CD4-positive, alpha-beta T cell (primary cell): ENCODE measurements around the gene DHRSX. TPM values are rescaled to one million over a fixed set of nuclear protein-coding genes. Genes with fewer than 3 reads are reported as not detected.

ENCODE experiments used
- ATAC-seq: fragments of 200-7000 bp; cut with Tn5 transposase; one replicate; pipeline ENCODE4 v1.10.0; 2022; ENCODE audit warnings: mild to moderate bottlenecking; ENCODE audit not compliant: poor library complexity
- CTCF ChIA-PET: fragments of 350-600 bp; sonication (Branson Sonifier 250); formaldehyde crosslinking; loops from one replicate; lab custom pipeline; 2021; ENCODE audit warnings: antibody characterized with exemption, inconsistent platforms; lab: Charles Lee
- POLR2A ChIA-PET: fragments of 350-600 bp; sonication (Branson Sonifier 250); formaldehyde crosslinking; loops from one replicate; lab custom pipeline; 2021; ENCODE audit warnings: antibody characterized with exemption, inconsistent platforms; lab: Charles Lee
- DNase-seq, 14 experiments: peaks; one replicate each; pipeline ENCODE4 v3.0.0-alpha.2; 2013 to 2020; ENCODE audit warnings: mixed read lengths in 2 of 14
- H3K27ac ChIP-seq, 2 donors: one replicate each; pipeline versions ENCODE4 v1.5.1 to v1.7.0; 2013; ENCODE audit warnings: low read length in 2 of 2, low read depth in 1 of 2, mild to moderate bottlenecking in 1 of 2
- H3K27me3 ChIP-seq, 2 experiments: 1 replicate in 1 of 2; 2 replicates in 1 of 2; pipeline versions ENCODE4 v1.6.1 to v1.7.0; 2013; ENCODE audit warnings: low read length in 2 of 2, control low read depth in 1 of 2, mild to moderate bottlenecking in 1 of 2, moderate library complexity in 1 of 2; ENCODE audit not compliant: insufficient read depth in 2 of 2, control insufficient read depth in 1 of 2
- H3K36me3 ChIP-seq: one replicate; pipeline ENCODE4 v1.6.1; 2013; ENCODE audit warnings: low read length, control low read depth; ENCODE audit not compliant: insufficient read depth
- H3K4me1 ChIP-seq: one replicate; pipeline ENCODE4 v1.6.1; 2013; ENCODE audit warnings: low read length, control low read depth; ENCODE audit not compliant: insufficient read depth
- H3K4me3 ChIP-seq: one replicate; pipeline ENCODE4 v1.5.1; 2013; ENCODE audit warnings: mild to moderate bottlenecking, low read length, moderate library complexity
- H3K9me3 ChIP-seq, 2 experiments: 1 replicate in 1 of 2; 2 replicates in 1 of 2; pipeline versions ENCODE4 v1.6.1 to v1.7.0; 2013; ENCODE audit warnings: low read length in 2 of 2, mild to moderate bottlenecking in 2 of 2, control low read depth in 1 of 2, moderate library complexity in 1 of 2; ENCODE audit not compliant: control insufficient read depth in 1 of 2, insufficient read depth in 1 of 2
- H3K27ac Mint-ChIP-seq: one replicate; pipeline ENCODE4 v1.8.0; 2020; ENCODE audit warnings: mixed read lengths
- H3K27me3 Mint-ChIP-seq: one replicate; pipeline ENCODE4 v1.8.0; 2021; ENCODE audit warnings: mixed read lengths
- H3K36me3 Mint-ChIP-seq: one replicate; pipeline ENCODE4 v1.8.0; 2021; ENCODE audit warnings: low read depth, mixed read lengths
- H3K4me1 Mint-ChIP-seq: one replicate; pipeline ENCODE4 v1.8.0; 2021; ENCODE audit warnings: low read depth, mixed read lengths
- H3K4me3 Mint-ChIP-seq: one replicate; pipeline ENCODE4 v1.8.0; 2020; ENCODE audit warnings: mild to moderate bottlenecking, mixed read lengths
- H3K9me3 Mint-ChIP-seq: one replicate; pipeline ENCODE4 v1.8.0; 2020; ENCODE audit warnings: mixed read lengths
- intact Hi-C, 2 experiments: fragments of 100-400 bp; cut with DNase I in 1 of 2; cut with micrococcal nuclease in 1 of 2; formaldehyde crosslinking; loops; one replicate each; pipeline versions ENCODE4 v1.15.1 to v1.9.0; 2023 to 2025; cut with DNase I, micrococcal nuclease
- total RNA-seq, 174 experiments: library from RNA in 2 of 174; stranded (reverse) in 2 of 174; gene quantifications; one replicate each; pipeline ENCODE4 v1.2.3 and lab custom pipeline; 2021 to 2026
- TF ChIP-seq, protein P1 (sequence below): fragments of 200-600 bp; IDR thresholded peaks from one replicate; pipeline ENCODE4 v1.8.0; 2022; ENCODE audit warnings: antibody characterized with exemption, mild to moderate bottlenecking

The DHRSX gene
- total RNA-seq, 2 experiments from 2014 or later = 12.1 to 13.9 TPM

GRCh38 chrX:2414384-2414783 is 86.4 kb downstream of the DHRSX start:
- ATAC-seq (no peak), DNase-seq (no peak)
- Histone ChIP-seq H3K4me1 (no peaks in the 10 kb centered on the region), H3K27me3 (no peaks in the 10 kb centered on the region), H3K9me3 (no peaks in the 10 kb centered on the region), H3K27ac (no peak overlapping the region), H3K4me3 (no peak overlapping the region), H3K36me3 (peaks cover 4% of the 10 kb centered on the region)
- Mint-ChIP-seq H3K9me3 (no peaks in the 10 kb centered on the region), H3K4me1 (no peaks in the 10 kb centered on the region), H3K27ac (no peak overlapping the region), H3K27me3 (no peaks in the 10 kb centered on the region), H3K36me3 (peaks cover 21% of the 10 kb centered on the region), H3K4me3 (no peak overlapping the region)
- intact Hi-C loops = no loop called here
- TF ChIP-seq, protein P1, sequence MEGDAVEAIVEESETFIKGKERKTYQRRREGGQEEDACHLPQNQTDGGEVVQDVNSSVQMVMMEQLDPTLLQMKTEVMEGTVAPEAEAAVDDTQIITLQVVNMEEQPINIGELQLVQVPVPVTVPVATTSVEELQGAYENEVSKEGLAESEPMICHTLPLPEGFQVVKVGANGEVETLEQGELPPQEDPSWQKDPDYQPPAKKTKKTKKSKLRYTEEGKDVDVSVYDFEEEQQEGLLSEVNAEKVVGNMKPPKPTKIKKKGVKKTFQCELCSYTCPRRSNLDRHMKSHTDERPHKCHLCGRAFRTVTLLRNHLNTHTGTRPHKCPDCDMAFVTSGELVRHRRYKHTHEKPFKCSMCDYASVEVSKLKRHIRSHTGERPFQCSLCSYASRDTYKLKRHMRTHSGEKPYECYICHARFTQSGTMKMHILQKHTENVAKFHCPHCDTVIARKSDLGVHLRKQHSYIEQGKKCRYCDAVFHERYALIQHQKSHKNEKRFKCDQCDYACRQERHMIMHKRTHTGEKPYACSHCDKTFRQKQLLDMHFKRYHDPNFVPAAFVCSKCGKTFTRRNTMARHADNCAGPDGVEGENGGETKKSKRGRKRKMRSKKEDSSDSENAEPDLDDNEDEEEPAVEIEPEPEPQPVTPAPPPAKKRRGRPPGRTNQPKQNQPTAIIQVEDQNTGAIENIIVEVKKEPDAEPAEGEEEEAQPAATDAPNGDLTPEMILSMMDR = no peak
- CTCF ChIA-PET = no interaction called here
- POLR2A ChIA-PET = no interaction called here

DNA sequence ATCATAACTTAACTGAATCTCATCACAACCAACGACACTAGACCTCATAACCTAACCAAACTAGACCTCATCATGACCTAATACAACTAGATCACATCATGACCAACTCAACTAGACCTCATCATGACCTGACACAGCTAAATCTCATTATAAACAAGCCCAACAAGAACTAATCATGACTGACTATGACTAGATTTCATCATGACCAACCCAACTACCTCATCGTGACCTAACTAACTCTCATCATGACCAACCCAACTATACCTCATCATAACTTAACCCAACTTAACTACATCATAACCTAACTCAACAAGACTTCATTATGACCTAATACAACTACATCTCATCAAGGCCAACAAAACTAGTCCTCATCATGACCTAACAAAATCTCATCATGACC is 86.8 kb downstream of the DHRSX start:
- Histone ChIP-seq H3K36me3 (peaks cover 2% of the 10 kb centered on the region), H3K4me3 (no peak overlapping the region), H3K27me3 (no peaks in the 10 kb centered on the region), H3K4me1 (no peaks in the 10 kb centered on the region), H3K27ac (no peak overlapping the region), H3K9me3 (no peaks in the 10 kb centered on the region)
- no peaks in the 10 kb centered on the region for H3K4me1 Mint-ChIP-seq
- H3K27me3 Mint-ChIP-seq = no peaks in the 10 kb centered on the region
- intact Hi-C loops = no loop called here
- peaks cover 26% of the 10 kb centered on the region for H3K36me3 Mint-ChIP-seq
- no peak for ATAC-seq
- no peak overlapping the region for H3K27ac Mint-ChIP-seq
- POLR2A ChIA-PET = no interaction called here
- no peak for DNase-seq
- CTCF ChIA-PET = no interaction called here
- TF ChIP-seq, protein P1 = no peak
- H3K9me3 Mint-ChIP-seq = no peaks in the 10 kb centered on the region
- H3K4me3 Mint-ChIP-seq = no peak overlapping the region

- H3K4me1 ChIP-seq = no peaks in the 10 kb centered on the region
- H3K4me3 ChIP-seq = no peak overlapping the region
- no peaks in the 10 kb centered on the region for H3K4me1 Mint-ChIP-seq
- no peak overlapping the region for H3K27ac ChIP-seq
- H3K36me3 Mint-ChIP-seq = peaks cover 44% of the 10 kb centered on the region
- TF ChIP-seq, protein P1 = no peak
- no peaks in the 10 kb centered on the region for H3K27me3 ChIP-seq
- ChIA-PET CTCF (no interaction called here), POLR2A (no interaction called here)
- DNase-seq (no peak), ATAC-seq (no peak)
- peaks cover under 1% of the 10 kb centered on the region for H3K36me3 ChIP-seq
- no peaks in the 10 kb centered on the region for H3K27me3 Mint-ChIP-seq
- intact Hi-C loops = no loop called here
- no peaks in the 10 kb centered on the region for H3K9me3 Mint-ChIP-seq
- H3K9me3 ChIP-seq = peaks cover 6% of the 10 kb centered on the region in 2 experiments
- no peak overlapping the region for H3K4me3 Mint-ChIP-seq
- no peak overlapping the region for H3K27ac Mint-ChIP-seq
Measured at GRCh38 chrX:2412131-2412530, 88.6 kb downstream of the DHRSX start.
